ENCODE data around the gene CEP104.

GRCh38 chr1:3777647-3778589 is 79.1 kb downstream of the CEP104 start:
- no peak for TF ChIP-seq ZNF70 (CRISPR knock-in tag; IDR thresholded peaks at IDR 0.05)
- TF ChIP-seq CREB5 (CRISPR knock-in tag; IDR thresholded peaks at IDR 0.05; ENCODE audit: low read depth) = no peak
- TF ChIP-seq TOX (CRISPR knock-in tag; IDR thresholded peaks at IDR 0.05; ENCODE audit: borderline replicate concordance) = no peak
- TF ChIP-seq ZFP30 (CRISPR knock-in tag; IDR thresholded peaks at IDR 0.05) = no peak
- no peak for TF ChIP-seq POU6F1 (CRISPR knock-in tag; IDR thresholded peaks at IDR 0.05; ENCODE audit: borderline replicate concordance, low read depth)
- TF ChIP-seq PATZ1 (CRISPR knock-in tag; IDR thresholded peaks at IDR 0.05; ENCODE audit: borderline replicate concordance) = no peak
- no peak for TF ChIP-seq GLIS3 (CRISPR knock-in tag; IDR thresholded peaks at IDR 0.05)
- TF ChIP-seq ARNTL (CRISPR knock-in tag; IDR thresholded peaks at IDR 0.05; ENCODE audit: borderline replicate concordance, low read depth) = no peak
- no peak for TF ChIP-seq ESRRG (CRISPR knock-in tag; IDR thresholded peaks at IDR 0.05)
- TF ChIP-seq CSRNP3 (CRISPR knock-in tag; IDR thresholded peaks at IDR 0.05) = no peak
- no peak for TF ChIP-seq TCF4 (CRISPR knock-in tag; IDR thresholded peaks at IDR 0.05; ENCODE audit: borderline replicate concordance)
- no peak for TF ChIP-seq TSHZ2 (CRISPR knock-in tag; IDR thresholded peaks at IDR 0.05)
